EL (cell line): Measurements from ENCODE around the gene HLCS.
"Not testable (repeated sequence)": the region's sequence is repeated elsewhere in the genome, so short reads cannot be mapped to it uniquely, and the experiment has no call there.

Experiments used
- DNase-seq: peaks from one replicate; pipeline ENCODE4 v3.0.0-alpha.2; 2016

The HLCS gene

GRCh38 chr21:36966066-36966820, at the start of gene HLCS:
Gene HLCS, minus strand, starts transcription at chr21:36966669. Its CDS starts 31 bp downstream, at chr21:36966638.
- peak; percentile 76 for DNase-seq

DNA sequence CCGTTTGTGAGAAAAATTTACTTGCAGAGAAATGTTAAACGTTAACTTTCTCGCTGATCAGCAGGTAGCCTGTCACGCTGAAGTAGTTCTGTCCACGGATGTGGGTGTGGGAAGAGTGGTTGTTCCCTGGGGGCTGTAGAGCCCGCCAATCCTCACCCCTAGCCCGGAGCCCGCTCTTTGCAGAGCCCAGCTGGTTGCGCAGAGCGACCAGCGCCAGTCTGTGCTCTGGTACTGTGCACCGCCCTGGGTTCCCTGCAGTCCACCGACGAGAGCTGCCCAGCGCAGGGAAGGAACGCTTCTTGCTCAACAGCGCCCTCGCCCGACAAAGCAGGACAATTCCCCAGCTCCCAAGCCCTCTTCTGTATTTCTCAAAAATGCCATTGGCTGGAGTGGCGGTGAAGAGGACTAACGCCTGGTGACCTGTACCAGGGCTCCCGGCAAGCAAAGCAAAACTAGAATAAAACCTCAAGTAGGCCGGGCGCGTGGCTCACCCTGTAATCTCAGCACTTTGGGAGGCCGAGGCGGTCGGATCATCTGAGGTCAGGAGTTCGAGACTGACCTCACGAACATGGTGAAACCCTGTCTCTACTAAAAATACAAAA, 43.4 kb upstream of the HLCS start:
- DNase-seq: peak; percentile 79

DNA sequence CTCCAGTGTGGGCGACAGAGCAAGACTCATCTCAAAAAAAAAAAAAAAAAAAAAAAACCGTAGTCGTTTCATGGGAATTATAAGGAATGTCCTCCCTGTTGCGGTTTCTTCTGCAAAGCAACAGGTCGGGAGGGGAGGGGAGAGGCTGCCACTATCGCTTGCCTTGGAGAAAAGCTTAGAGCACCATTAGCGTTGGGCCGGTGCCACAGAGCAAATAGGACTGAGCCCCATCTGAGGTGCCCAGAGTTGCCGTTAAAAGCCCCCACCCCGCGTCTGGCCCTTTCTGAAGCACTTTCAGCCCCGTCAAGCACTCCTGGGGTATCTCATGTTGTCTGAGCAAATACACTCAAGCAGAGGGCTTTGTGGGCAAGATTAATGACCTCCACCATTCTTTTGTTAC, 42.3 kb upstream of the HLCS start:
- no peak for DNase-seq

DNA sequence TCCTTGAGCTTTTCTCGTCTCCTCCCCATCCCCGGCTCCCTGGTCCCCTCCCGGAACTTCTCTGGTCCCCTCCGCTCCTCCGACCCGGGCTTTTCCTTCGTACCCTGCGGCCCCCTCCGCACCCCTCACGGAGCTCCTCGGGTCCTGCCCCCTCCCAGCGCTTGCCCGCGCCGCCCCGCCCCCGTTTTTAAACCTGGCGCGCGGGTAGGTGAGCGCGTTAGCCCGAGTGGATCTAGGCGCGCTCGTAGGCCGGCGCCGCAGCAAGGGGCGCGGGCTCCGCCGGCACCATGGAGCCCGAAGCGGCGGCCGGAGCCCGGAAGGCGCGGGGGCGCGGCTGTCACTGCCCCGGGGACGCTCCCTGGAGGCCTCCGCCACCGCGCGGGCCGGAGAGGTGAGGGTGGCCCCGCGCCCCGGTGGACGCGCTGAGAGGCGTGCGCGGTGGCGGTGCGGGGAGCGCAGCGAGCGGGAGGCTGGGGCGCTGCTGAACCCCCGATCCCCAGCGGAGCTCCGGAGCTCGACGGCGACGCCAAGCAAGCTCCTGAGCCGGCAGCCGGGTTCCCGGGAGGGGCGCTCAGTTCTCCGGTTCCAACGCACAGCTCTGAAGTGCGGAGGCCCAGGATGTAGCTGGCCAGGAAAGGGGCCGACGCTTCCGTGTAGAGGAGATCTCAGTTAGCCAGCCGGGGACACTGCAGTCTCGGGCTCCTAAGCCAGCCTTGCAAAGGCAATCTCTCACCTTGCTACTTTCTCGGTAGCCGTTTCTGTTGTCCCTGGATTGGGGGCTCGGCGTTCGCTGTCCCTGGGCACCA, 40.2 kb upstream of the HLCS start, which contains the start of gene RIPPLY3:
Gene RIPPLY3, plus strand, starts transcription at position 217 of the 806 bp plus-strand sequence. Its CDS starts 71 bp downstream, at position 288.
- DNase-seq: peak; percentile 54

DNA sequence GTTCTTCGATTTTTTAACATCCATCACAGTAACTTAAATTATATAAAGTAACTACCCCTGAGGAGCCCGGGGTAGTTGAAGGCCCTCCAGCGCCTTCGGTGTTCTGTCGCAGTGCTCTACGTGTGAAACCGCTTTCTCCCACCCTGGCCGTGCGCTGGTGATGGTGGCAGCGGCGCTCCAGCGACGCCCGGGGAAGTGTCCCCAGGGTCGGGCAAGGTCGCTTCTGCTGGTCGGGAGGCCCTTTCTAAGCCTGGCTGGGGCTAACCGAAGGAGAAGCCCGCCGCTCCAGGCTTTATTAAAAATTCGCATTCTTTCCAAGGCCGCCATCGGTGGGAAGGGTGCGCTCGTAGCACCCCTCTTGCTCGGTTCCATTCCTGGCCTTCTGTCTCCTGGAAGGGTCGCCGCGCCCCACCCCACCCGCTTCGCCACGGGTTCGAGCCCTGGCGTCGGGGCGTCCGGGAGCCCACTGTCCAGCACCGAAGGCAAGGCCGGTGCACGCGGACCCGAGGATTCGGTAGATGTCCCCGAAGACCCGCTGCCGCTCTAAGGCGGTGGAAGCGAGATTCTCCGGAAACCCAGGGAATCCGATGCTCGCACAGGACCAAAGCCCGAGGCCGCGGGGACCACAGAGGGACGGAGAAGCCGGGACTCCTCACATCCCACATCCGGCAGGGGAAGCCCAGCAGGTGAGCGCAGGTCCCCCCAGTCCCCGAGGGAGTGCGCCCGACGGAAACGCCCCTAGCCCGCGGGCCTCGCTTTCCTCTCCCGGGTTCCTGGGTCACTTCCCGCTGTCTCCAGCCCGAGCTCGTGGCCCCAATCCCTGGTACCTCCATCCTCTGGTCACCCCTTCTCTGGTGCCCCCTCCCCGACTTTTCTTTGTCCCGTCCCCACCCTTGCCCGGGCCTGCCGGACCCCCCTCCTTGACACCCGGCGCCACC, 39.3 kb upstream of the HLCS start:
- no peak for DNase-seq

DNA sequence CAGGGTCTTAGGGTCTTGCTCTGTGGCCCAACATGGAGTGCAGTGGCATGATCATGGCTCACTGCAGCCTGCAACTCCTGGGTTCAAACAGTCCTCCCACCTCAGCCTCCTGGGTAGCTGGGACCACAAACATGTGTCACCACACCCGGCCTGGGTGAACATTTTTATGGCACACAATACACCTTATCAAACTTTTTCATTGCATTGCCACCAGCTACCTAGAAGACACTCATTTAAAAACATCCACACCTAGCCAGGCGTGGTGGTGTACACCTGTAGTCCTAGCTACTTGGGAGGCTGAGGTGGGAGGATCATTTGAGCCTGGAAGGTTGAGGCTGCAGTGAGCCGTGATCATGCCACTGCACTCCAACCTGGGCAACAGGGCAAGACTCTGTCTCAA, 37.4 kb upstream of the HLCS start:
- DNase-seq: not testable (repeated sequence)

GRCh38 chr21:37002851-37003250, 36.4 kb upstream of the HLCS start:
- not testable (repeated sequence) for DNase-seq

DNA sequence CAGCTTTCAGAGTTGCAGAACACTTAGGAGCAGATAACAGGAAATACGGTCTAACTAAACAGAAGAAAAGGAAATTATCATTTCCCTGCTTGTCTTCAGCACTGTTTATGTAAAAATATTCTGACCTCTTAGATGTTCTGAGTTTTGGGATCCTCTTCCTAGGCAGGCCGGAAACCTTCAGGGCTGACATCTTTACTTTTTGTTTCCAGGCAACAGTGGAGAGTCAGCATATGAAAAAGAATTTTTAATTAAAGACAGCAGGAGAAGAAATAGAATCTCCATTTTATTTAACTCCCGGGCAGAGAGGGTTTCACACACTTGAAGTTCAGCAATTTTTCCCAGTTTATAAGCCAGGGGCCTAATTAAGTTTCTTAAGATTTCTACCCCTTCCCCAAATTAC, 35.0 kb upstream of the HLCS start:
- DNase-seq: no peak

- no peak for DNase-seq
Observed at GRCh38 chr21:37000381-37000780, 33.9 kb upstream of the HLCS start.

DNA sequence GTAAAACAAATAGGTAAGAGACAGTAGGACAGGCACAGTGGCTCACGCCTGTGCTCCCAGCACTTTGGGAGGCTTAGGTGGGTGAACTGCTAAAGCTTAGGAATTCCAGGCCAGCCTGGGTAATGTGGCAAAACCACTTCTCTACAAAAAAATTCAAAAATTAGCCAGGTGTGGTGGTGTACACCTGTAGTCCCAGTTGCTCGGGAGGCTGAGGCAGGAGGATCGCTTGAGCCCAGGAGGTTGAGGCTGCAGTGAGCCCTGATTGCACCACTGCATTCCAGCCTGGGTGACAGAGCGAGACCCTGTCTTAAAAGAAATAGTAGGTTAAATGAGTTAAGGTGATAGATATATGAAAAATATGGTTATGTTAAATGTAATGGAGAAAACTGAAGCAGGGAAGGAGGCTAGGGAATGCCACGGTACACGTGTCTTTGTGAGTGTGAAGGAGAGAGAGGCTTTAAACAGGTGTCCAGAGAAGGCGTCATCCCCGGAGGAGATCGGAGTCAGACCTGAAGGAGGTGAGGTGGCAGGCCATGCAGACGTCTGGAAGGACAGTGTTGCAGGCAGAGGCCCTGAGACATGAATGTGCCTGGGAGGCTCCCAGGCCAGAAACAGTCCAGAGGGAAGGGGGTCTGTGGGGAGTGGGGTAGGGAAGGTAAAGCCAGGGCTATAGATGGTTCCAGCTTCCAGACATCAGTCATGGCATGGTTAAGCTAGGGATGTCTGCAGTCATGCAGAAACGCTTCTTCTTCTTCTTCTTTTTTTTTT, 32.8 kb upstream of the HLCS start:
- no peak for DNase-seq

DNA sequence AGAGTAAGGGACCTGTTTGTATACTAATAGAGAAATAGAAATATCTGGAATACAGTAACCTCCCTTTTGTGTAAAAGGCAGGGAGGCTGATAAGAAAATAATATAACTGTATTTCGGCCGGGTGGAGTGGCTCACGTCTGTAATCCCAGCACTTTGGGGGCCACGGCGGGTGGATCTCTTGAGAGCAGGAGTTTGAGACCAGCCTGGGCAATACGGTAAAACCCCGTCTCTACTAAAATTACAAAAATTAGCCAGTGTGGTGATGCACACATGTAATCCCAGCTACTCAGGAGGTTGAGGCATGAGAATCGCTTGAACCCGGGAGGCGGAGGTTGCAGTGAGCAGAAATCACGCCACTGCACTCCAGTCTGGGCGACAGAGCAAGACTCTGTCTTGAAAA, 28.8 kb upstream of the HLCS start:
- not testable (repeated sequence) for DNase-seq

DNA sequence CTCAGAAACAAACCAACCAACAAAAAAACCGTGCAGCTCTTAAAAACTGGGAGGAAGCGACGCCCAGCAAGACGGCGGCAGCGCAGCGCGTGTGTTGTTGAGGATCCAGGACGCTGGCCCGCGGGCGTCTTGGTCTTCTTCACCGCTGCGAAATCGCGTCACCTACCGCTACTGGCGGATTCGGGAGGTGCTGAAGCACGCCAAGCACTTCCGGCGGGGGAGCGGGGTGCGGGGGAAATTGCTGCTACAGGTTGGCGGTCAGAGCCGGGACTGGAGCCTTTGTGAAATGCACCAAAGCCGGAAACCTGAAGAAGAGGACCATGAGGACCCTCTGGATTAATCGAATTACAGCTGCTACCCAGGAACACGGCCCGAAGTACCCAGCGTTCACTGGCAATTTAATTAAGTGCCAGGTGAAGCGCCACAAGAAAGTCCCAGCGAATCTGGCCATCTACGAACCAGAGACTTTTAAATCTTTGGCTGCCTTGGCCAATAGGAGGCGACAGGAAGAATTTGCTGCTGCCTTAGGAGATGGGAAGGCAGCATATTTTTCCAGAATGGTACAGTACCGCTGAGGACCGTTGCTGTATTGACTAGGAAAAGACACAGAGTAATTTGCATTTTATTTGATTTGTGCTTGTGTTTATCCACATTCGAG, 28.2 kb upstream of the HLCS start:
- DNase-seq: no peak

DNA sequence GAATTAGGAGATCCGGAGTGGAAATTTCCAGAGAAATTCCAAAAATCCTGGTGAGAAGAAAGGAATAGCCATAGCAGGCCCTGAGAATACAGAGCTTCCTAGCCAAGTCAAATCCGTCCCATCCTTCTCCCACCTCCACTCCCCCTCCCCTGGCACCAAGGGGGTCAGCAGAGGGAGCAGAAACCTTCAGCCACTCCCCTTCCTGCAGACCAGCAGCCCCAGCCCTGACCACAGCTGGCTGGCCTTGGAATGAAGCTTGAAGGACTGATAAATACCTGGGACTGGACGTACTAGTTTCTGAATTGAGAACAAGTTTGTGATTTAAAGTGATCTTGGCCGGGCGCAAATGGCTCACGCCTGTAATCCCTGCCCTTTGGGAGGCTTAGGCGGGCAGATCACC, 26.2 kb upstream of the HLCS start:
- DNase-seq: no peak

GRCh38 chr21:36990508-36991205, 24.2 kb upstream of the HLCS start:
- no peak for DNase-seq

- peak; percentile 93 for DNase-seq
Observed at GRCh38 chr21:36989699-36990507, 23.4 kb upstream of the HLCS start.

DNA sequence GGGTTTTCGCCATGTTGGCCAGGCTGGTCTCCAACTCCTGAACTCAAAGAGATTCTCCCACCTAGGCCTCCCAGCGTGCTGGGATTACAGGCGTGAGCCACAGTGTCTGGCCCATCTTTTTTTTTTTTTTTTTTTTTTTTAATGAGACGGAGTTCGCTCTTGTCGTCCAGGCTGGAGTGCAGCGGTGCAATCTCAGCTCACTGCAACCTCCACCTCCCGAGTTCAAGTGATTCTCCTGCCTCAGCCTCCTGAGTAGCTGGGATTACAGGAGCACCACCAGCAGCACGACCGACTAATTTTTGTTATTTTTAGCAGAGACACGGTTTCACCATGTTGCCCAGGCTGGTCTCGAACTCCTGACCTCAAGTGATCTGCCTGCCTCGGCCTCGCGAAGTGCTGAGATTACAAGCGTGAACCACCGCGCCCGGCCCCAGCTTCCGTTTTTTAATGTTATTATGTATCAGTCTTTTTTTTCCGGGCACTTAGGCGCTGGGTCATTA, 22.8 kb upstream of the HLCS start:
- not testable (repeated sequence) for DNase-seq

GRCh38 chr21:36988536-36988935, 22.1 kb upstream of the HLCS start:
- DNase-seq: no peak

GRCh38 chr21:36987845-36988244, 21.4 kb upstream of the HLCS start:
- no peak for DNase-seq
